Sciatic nerve (tissue), 2 donors: ENCODE results near the gene NUP205. TPM values are rescaled to one million over a fixed set of nuclear protein-coding genes. Genes with fewer than 3 reads are reported as not detected.

ENCODE experiments used
- ATAC-seq: fragments of 200-7000 bp; cut with Tn5 transposase; one replicate; pipeline ENCODE4 v1.9.1; 2020; ENCODE audit warnings: mild to moderate bottlenecking, moderate library complexity
- DNase-seq: peaks from one replicate; pipeline ENCODE4 v3.0.0-alpha.2; 2020; ENCODE audit warnings: low spot score
- intact Hi-C: fragments of 100-400 bp; cut with DNase I; formaldehyde crosslinking; loops from one replicate; pipeline ENCODE4 v1.14.2; 2022
- total RNA-seq: library from RNA; stranded (reverse); fragmentation: NEBNext Ultra II Directional; extraction: Animal tissue kit (Norgen Biotek cat#: 25700); gene quantifications from one replicate; pipeline ENCODE4 v1.2.1, GENCODE V29; 2021
- donor health status: DM: no; HTN: no; CAD: no.
- donor health status: DM: no; HTN: no; CAD: no.

The NUP205 gene, protein sequence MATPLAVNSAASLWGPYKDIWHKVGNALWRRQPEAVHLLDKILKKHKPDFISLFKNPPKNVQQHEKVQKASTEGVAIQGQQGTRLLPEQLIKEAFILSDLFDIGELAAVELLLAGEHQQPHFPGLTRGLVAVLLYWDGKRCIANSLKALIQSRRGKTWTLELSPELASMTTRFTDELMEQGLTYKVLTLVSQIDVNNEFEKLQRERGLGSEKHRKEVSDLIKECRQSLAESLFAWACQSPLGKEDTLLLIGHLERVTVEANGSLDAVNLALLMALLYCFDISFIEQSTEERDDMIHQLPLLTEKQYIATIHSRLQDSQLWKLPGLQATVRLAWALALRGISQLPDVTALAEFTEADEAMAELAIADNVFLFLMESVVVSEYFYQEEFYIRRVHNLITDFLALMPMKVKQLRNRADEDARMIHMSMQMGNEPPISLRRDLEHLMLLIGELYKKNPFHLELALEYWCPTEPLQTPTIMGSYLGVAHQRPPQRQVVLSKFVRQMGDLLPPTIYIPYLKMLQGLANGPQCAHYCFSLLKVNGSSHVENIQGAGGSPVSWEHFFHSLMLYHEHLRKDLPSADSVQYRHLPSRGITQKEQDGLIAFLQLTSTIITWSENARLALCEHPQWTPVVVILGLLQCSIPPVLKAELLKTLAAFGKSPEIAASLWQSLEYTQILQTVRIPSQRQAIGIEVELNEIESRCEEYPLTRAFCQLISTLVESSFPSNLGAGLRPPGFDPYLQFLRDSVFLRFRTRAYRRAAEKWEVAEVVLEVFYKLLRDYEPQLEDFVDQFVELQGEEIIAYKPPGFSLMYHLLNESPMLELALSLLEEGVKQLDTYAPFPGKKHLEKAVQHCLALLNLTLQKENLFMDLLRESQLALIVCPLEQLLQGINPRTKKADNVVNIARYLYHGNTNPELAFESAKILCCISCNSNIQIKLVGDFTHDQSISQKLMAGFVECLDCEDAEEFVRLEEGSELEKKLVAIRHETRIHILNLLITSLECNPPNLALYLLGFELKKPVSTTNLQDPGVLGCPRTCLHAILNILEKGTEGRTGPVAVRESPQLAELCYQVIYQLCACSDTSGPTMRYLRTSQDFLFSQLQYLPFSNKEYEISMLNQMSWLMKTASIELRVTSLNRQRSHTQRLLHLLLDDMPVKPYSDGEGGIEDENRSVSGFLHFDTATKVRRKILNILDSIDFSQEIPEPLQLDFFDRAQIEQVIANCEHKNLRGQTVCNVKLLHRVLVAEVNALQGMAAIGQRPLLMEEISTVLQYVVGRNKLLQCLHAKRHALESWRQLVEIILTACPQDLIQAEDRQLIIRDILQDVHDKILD (N-terminal part only)
- total RNA-seq: 46.8 TPM

DNA sequence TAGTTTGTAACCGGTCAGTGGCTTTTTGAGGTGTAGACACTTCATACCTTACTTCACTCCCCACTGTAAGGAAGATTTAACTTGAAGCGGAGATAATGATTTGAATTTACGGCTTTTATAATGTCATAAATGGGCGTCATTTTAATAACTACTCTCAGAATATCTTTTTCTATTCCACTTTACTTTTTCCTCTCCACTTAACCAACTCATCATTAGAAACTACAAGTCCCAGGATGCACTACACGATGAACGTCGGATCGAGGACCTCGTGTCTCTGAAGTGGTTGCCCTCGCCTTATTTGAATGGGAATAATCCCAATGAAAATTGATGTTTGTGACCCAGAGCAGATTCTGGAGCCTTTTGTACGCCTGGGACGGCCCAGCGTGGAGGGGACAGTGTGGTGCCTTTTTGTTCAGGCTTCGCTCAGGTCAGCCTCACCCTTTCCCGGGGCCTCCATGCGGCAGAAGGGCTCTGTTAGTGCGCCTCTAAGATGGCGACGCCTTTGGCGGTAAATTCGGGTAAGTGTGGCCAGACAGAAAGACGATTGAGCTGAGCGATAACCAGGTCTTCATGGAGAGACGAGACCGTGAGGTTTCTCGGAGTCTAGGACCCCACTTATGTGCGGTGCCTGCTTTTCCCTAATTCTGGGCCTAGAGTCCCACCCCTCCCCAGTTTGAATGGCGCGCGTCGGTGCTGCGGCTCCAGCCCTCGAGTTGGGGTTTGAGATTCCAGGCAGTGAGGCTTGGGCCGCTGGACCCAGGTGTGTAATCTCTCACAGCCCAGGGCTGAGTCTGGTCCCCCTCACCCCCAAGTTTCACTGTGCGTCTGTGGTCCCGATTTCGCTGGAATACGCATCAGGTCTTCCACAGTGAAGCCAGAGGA lies at the start of gene NUP205:
Gene NUP205 (plus strand): TSS at position 463 of the 882 bp plus-strand sequence. CDS start 28 bp downstream, at position 491.
- intact Hi-C loops: no loop called here
- peak; percentile 79 for DNase-seq
- peak; percentile 96 for ATAC-seq

DNA sequence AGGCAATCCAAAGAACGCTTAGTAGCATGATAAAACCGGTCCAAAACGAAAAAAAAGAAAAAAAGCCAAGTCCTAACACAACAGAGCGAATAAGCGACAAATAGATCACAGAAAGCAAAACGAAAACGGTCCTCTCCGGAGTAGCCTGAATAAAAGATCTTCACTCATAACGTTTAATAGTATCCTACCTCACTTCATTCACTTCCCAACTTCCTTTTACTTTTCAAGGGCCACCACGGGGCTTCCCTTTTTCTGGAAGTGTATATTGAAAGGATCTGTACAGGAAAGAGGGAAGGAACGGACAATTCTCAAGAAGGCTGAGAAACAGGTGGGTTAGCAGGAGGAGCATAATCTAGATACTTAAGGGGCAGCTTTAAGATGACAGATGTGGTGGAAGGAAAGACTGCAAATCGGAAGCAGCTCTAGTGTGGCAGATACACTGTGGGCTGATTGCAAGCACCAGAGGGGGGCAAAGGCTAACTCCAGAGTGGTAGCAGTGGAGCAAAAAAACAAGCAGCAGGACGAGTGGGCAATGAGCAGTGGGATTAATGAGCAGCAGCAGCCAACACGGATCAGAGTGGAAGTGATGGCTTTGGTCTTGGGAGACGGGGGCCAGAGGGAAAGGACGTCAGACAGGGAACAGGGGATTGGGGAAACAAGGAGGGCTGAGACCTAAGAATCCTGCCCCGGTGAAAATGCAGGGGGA lies 48.7 kb upstream of the NUP205 start:
- peak; percentile 19 for ATAC-seq
- intact Hi-C loops: no loop called here
- DNase-seq: no peak

DNA sequence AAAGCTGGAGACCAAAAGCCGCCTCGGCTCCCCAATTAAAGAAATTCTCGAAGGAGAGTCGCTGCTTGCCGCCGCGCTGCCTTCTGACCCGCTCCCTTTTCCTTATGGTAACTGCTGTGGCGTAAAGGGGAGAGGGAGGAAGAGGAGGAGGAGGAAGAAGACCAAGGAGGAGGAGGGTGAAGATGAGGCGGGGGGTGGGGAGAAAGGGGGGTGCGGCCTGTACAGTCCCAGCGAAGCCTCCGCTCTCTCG lies 48.2 kb upstream of the NUP205 start:
- intact Hi-C loops: no loop called here
- no peak for DNase-seq

DNA sequence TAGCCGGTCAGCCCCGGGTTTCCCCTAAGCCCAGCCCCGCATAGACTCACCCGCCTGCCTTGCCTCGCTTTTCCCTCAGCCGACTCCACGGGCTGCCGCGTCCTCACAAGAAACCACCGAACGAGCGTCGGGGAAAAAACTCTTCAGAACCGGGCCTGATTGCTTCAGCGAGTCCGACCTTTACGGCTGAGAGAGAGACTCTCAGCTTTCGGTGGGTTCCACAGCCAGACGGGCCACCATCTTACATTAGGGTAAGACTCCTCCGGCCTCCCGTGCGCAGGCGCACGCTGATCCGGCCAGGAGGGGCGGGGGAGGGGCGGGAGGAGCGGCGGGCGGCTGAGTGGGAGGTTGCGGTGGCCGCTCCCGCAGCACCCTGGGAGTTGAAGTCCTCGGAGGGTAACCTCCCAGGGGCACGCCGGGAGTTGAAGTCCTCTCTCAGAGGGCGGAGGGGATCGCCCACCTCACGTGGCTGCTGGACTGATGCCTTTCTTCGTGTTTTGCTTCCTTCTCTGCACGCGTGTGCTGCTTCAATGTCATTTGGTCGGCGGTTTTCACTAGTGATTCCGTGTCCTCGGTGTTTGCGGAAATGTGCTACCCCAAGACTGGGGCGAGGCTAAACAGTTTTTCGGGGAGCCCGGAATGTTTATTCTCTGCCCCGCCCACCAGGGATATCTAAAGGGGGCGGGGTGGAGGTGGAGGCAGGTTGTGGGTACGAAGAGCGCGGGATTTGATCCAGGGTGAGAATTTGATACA lies 47.7 kb upstream of the NUP205 start, which contains the start of gene CNOT4:
Gene CNOT4 (minus strand): TSS at position 264 of the 753 bp plus-strand sequence. CDS start 71,771 bp downstream, outside the sequence.
- intact Hi-C loops: no loop called here
- DNase-seq (peak; percentile 97), ATAC-seq (peak; percentile 99)

More for the DNA sequence above, 48.2 kb upstream of the NUP205 start:
- ATAC-seq: no peak

DNA sequence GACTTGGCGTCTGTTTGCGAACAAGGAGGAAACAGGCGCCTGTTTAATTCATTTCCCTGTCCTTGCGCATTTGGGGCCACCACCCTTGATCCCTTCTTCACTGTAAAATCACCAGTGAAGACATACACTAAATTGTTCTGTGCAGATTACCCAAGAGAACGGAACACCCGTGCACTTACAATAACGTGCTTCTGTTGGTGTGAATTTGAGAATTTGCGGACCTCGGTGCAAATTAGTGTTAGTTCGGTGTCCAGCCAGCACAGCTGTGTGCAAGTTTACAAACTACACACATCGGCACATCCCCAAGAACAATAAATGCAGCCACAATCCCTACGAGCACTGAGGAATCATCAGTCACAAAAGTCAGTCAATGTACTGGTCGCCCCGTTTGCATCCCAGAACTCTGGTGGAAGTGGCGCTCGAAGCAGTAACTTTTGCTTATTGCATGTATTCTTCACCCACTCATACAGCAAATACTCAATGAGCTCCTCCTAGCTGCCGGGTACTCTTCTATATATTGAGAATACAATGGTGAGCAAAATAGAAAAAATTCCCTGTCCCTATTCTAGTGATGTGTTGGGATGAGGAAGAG lies 47.0 kb upstream of the NUP205 start:
- intact Hi-C loops: no loop called here
- ATAC-seq: peak; percentile 35
- no peak for DNase-seq

DNA sequence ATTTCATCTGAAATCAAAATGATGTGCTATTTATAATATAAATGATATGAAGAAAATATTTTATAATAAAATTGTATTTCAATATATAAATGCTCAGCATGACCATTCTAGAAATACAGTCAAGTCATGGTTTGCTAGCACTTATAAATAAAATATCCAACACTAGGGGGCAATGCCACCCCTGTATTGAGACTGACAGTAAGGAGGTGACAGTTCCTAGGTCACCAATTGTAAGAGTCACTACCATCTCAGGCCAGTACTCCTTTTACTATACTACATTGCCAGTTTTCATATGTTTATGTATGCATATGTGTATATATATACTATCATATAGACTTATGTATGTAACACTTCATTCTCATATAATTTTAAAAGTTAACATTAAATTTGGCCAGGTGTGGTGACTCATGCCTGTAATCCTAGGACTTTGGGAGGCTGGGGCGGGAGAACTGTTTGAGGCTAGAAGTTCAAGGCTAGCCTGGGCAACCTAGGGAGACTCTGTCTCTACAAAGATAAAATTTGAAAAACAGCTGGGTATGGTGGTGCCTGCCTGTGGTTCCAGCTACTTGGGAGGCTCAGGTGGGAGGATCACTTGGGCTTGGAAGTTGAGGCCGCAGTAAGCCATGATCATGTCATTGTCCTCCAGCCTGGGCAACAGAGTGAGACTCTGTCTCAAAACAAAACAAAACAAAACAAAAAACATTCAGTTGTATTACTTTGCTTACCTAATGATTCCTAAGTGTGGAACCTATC lies 45.4 kb upstream of the NUP205 start:
- DNase-seq: no peak
- no peak for ATAC-seq
- intact Hi-C loops: no loop called here

DNA sequence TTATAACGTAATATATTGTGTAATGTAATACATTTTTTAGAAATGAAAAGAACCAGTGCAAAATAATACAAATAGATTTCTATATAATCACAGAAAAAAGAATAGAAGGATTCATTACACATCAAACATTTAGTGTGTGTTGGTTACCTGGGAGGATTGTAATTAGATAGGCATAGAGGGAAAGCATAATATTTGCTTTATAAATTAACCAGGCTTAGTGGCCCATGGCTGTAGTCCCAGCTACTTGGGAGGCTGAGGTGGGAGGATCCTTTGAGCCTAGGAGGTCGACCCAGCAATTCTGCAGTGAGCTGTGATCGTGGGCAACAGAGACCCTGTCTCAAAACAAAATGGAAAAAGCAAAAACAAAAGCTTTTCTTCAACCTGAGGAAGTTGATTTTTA lies 42.9 kb upstream of the NUP205 start:
- DNase-seq: no peak
- intact Hi-C loops: no loop called here
- ATAC-seq: no peak

DNA sequence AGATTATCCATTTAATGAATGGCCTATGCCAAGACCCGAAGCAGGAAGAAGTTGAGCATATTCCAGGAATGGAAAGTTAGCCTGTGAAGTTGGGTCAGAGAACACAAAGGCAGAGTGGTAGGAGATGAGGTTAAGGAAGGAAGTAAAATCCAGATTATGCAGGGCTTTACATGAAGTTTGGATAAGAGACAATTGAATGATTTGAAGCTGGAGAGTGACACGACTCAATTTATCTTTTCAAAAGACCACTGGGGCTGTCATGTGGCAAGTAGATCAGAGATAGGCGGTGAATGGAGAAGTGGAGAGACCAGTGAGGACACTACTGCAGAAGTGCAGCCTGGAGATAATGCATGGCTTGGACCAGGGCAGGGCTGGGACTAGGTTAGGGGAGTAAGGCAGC lies 40.7 kb upstream of the NUP205 start:
- intact Hi-C loops: no loop called here
- ATAC-seq: no peak
- DNase-seq: no peak

DNA sequence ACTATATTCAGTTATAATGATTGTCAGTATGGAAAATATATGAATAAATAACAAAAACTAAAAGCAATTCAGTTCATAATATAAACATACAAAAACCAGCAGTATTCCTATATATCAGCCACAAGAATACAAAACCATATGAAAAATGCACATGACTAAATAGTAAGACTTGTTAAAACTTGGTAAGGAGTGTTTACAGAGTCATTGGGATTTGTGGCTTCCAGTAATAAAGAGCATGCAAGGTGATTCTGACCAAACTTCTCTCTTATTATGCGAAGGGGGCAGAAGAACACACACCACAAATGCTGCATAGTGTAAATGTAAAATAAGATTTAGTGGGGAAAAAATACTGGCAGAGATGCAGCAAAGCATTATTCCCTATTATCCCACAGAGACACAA lies 39.0 kb upstream of the NUP205 start:
- DNase-seq (no peak), ATAC-seq (no peak)
- intact Hi-C loops: no loop called here

DNA sequence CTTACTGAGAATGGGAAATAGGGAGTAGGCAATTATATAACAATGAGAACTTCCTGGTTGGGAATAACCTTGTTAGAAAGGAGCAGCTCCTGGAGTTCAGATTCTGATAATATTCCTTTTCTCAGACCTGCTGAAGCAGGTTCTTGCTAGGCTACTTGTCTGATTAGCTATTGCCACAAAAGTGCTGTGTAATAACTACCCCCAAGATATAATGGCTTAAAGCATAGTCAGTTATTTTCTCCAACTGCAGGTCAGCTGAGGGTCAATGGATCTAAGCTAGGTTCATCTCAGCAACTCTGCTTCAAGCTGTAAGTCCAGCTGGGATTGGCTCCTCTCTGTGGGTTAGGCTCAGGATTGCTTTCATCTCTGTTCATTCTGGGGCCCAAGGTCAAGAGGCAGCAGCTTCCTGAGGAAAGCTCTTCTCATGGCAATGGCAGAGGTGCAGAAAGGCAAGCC lies 38.5 kb upstream of the NUP205 start:
- ATAC-seq (no peak), DNase-seq (no peak)
- intact Hi-C loops: no loop called here

DNA sequence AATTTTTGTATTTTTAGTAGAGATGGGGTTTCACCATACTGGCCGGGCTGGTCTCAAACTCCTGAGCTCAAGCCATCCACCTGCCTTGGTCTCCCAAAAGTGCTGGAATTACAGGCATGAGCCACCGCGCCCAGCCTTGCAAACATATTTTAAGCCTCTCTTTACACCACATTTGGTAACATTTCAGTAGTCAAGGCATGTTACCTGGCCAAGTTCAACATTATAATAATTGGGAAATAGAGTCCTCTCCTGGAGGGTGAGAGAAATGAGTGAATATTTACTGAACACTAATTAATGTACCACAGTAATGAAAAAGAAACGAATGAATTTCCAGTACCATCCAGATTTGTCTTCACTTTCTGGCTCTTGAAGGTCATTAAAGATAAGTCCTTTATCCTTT lies 37.8 kb upstream of the NUP205 start:
- intact Hi-C loops: no loop called here
- ATAC-seq: no peak
- no peak for DNase-seq

DNA sequence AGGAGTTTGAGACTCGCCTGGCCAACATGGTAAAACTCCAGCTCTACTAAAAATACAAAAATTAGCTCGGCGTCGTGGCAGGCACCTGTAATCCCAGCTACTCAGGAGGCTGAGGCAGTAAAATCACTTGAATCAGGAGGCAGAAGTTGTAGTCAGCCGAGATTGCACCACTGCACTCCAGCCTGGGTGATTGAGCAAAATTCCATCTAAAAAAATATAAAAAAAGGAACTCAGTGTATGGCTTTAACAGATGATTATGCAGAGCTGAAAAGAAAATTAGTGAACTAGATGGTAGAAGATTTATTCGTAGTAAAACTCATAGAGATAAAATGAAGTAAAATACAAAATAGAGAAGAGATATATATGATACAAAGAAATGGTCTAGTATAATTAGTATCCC lies 35.2 kb upstream of the NUP205 start:
- intact Hi-C loops: no loop called here
- DNase-seq: no peak
- no peak for ATAC-seq

DNA sequence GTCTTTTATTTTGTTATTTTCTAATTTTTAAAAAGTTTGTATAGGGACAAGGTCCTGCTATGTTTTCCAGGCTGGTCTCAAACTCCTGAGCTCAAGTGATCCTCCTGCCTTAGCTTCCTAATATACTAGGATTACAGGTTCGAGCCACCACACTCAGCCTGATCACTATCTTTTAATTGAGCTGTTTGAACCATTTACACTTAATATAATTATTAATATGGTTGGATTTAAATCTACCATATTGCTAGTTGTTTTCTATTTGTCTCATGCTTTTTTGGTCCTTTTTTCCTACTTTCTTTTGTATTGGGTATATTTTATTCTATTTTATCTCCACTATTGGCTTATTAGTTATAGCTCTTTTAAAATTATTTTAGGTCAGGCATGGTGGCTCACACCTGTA lies 34.6 kb upstream of the NUP205 start:
- DNase-seq (no peak), ATAC-seq (no peak)
- intact Hi-C loops: no loop called here

DNA sequence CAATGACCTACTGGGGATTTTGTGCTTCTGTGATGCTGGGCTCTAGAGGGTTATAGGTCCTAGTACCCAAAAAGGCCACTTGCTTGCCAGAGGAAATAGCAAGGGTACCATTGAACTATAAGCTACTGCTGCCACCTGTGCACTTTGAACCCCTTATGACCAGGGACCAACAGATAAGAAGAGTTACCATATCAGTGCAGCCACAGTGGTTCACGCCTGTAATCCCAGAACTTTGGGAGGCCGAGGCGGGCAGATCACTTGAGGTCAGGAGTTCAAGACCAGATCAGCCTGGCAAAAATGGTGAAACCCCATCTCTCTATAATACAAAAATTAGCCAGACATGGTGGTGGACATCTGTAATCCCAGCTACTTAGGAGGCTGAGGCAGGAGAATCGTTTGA lies 32.3 kb upstream of the NUP205 start:
- ATAC-seq: no peak
- intact Hi-C loops: no loop called here

DNA sequence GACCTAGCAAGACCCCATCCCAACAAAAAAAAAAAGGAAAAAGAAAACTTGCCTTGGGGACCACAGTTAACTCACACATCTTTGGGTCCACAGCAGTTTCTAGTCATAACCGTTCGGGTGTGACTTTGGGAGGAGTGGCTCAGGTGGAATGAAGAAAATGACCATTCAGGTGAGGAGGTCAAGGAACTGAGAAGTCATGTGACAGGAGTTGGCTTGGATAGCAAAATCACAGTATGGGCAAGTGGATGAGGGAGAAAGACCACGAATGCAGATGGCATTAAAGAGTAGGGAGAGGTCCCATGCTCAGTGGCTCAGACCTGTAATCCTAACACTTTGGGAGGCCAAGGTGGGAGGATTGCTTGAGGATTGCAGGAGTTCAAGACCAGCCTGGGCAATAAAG lies 30.7 kb upstream of the NUP205 start:
- no peak for DNase-seq
- no peak for ATAC-seq
- intact Hi-C loops: no loop called here

More for the DNA sequence above, 32.3 kb upstream of the NUP205 start:
- no peak for DNase-seq

DNA sequence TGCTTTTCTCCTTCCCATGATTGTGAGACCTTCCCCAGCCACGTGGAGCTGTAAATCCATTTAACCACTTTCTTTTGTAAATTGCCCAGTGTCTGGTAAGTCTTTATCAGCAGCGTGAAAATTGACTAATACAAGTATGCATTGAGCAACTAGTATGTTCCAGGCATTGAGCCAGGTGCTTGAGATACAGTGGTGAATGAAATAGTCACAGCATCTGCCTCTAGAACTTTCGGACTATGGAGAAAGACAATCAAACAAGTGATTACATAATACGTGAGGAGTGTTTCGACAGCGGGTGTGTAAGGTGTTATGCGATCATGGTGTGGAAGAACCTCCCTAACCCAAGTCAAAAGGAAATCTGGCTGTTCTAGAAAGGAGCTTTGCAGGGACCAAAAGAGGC lies 21.6 kb upstream of the NUP205 start:
- ATAC-seq: no peak
- intact Hi-C loops: no loop called here
- no peak for DNase-seq
